Adrenal gland (tissue), 12 donors: ENCODE data around the gene PRICKLE1. TPM values are rescaled to one million over a fixed set of nuclear protein-coding genes. Genes with fewer than 3 reads are reported as not detected.
A peak's percentile ranks its signal among the peaks of the same experiment; 100 is the strongest.

ENCODE experiments used
- DNase-seq, 7 donors: peaks; one replicate each; pipeline ENCODE4 v3.0.0-alpha.2; 2019 to 2020
- H3K27ac ChIP-seq, 5 donors: fragments of 200-600 bp; sonication (generic) in 4 of 5; 1 replicate in 3 of 5; 2 replicates in 2 of 5; pipeline versions ENCODE4 v1.5.1 to v1.8.0; 2016 to 2020; ENCODE audit warnings: mild to moderate bottlenecking in 1 of 5
- H3K27me3 ChIP-seq: fragments of 200-600 bp; 2 replicates; pipeline ENCODE4 v1.8.0; 2021
- H3K36me3 ChIP-seq, 2 donors: fragments of 200-600 bp; replicated peaks in 1 of 2; 1 replicate in 1 of 2; 2 replicates in 1 of 2; pipeline versions ENCODE4 v1.5.1 to v1.8.0; 2018 to 2022
- H3K4me1 ChIP-seq, 2 donors: fragments of 200-600 bp; replicated peaks in 1 of 2; 1 replicate in 1 of 2; 2 replicates in 1 of 2; pipeline versions ENCODE4 v1.5.1 to v1.8.0; 2018 to 2021
- H3K4me3 ChIP-seq, 4 donors: fragments of 200-600 bp; sonication (generic) in 3 of 4; one replicate each; pipeline ENCODE4 v1.5.1; 2016 to 2018
- H3K9me3 ChIP-seq, 3 donors: fragments of 200-600 bp; sonication (generic) in 1 of 3; replicated peaks in 1 of 3; 1 replicate in 2 of 3; 2 replicates in 1 of 3; pipeline versions ENCODE4 v1.5.1 to v1.8.0; 2016 to 2021
- POLR2A ChIP-seq, 2 donors: fragments of 450-650 bp; IDR thresholded peaks; one replicate each; pipeline ENCODE4 v1.6.1; 2017; ENCODE audit warnings: antibody characterized with exemption in 2 of 2, mild to moderate bottlenecking in 2 of 2, moderate library complexity in 1 of 2
- WGBS, 4 donors: extraction: QIAGEN DNeasy Blood & Tissue Kit in 2 of 4; methylation state at CpG; one replicate each; pipeline versions ENCODE4 v1.1.5 to v1.1.7; 2013 to 2017; 5-methylcytosine and 5-hydroxymethylcytosine counted together
- intact Hi-C, 2 donors: fragments of 100-400 bp; cut with DNase I; formaldehyde crosslinking; loops; one replicate each; pipeline versions ENCODE4 v1.14.1 to v1.15.0; 2022 to 2023
- polyA plus RNA-seq, 3 donors: library from polyadenylated mRNA; stranded (reverse); fragments of 200-250 nt in 2 of 3; fragments of 350-450 nt in 1 of 3; fragmentation: Illumina TruSeq in 1 of 3; extraction: RNeasy Lipid Tissue Mini Kit (QIAGEN cat#74804) in 1 of 3; gene quantifications; one replicate each; pipeline ENCODE4 v1.2.3, GENCODE V29; 2013 to 2014
- total RNA-seq, 9 donors: library from RNA; depleted of rRNA in 4 of 9; stranded (reverse); fragments of >200 nt in 4 of 9; fragments of 120-200 nt in 1 of 9; fragmentation: NEBNext Ultra II Directional in 1 of 9; extraction: Animal tissue kit (Norgen Biotek cat#: 25700) in 1 of 9; gene quantifications; one replicate each; pipeline versions ENCODE4 v1.1.0 to v1.2.4, GENCODE V29; 2013 to 2023
- TF ChIP-seq, protein P1 (sequence below), 6 experiments: fragments of 450-650 bp in 4 of 6; fragments of 200-600 bp in 2 of 6; sonication (generic) in 1 of 6; IDR thresholded peaks; 1 replicate in 5 of 6; 2 replicates in 1 of 6; pipeline versions ENCODE4 v1.5.1 to v1.8.0; 2016 to 2021; ENCODE audit warnings: antibody characterized with exemption in 6 of 6, mild to moderate bottlenecking in 2 of 6, moderate library complexity in 1 of 6
- donor health status: healthy with polysubstance abuse.
- donor health status: Bipolar disorder and iron deficiency.
- donor health status: DM: yes; HTN: yes; CAD: no.
- donor health status: DM: no; HTN: no; CAD: no.
- donor health status: DM: no; HTN: no; CAD: no.
- donor health status: DM: yes; HTN: yes; CAD: no.

The PRICKLE1 gene
- total and polyA plus RNA-seq, 12 donors, result 1.0 to 13.2 (median 5.1) TPM

DNA sequence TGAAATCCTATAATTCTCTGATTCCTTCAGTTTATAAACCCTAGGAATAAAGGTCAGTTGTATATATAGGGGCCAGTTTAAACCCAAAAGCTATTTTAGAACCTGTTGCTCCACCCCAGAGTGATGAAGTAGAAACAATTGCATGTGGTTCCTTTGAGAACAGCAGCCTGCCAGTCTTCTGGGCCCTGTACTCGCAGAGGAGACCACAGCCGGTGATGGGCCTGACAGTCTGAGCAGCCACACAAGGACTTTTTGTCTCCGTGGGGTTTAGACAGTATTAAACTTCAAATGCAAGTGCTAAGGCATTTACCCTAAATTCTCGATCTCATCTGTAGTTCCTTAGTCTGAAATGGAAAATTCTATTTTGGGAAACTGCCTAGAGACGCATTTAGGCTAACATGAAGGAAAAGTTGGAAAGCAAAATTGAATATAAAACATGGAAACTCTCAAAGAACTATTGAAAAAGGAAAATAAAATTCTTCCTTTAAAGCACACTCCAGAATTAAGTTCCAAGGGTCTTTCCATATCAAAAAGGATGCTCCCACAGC lies 80.6 kb downstream of the PRICKLE1 start:
- Histone ChIP-seq H3K9me3 (no peaks in the 10 kb centered on the region), H3K4me3 (no peak overlapping the region), H3K27ac (no peak overlapping the region), H3K36me3 (no peaks in the 10 kb centered on the region), H3K4me1 (no peaks in the 10 kb centered on the region), H3K27me3 (no peaks in the 10 kb centered on the region)
- TF ChIP-seq, protein P1, sequence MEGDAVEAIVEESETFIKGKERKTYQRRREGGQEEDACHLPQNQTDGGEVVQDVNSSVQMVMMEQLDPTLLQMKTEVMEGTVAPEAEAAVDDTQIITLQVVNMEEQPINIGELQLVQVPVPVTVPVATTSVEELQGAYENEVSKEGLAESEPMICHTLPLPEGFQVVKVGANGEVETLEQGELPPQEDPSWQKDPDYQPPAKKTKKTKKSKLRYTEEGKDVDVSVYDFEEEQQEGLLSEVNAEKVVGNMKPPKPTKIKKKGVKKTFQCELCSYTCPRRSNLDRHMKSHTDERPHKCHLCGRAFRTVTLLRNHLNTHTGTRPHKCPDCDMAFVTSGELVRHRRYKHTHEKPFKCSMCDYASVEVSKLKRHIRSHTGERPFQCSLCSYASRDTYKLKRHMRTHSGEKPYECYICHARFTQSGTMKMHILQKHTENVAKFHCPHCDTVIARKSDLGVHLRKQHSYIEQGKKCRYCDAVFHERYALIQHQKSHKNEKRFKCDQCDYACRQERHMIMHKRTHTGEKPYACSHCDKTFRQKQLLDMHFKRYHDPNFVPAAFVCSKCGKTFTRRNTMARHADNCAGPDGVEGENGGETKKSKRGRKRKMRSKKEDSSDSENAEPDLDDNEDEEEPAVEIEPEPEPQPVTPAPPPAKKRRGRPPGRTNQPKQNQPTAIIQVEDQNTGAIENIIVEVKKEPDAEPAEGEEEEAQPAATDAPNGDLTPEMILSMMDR (IDR thresholded peaks at IDR 0.05), result no peak
- TF ChIP-seq POLR2A (IDR thresholded peaks at IDR 0.05), result no peak
- WGBS, 4 donors, result 74 to 76% (median 75%) methylated on average over 5 of the region's 5 CpGs
- intact Hi-C loops, result no loop called here
- DNase-seq, result no peak

DNA sequence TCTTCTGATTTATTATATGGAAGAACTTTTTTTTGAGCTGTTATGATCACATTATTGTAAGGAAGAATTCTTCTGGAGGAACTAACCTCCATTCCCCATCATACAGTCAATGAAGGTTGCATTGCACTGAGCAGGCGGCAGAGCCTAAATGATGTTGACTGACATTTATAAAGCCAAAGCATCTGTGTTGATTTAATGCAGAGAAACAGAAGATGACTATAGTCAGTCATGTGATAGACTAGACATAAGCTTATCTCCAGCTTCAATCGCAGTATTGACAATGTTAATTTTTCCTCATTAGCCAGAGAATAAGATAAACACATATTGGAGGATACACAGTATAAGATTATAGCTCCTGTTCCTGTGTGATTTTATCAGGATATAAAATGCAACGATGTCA lies 82.0 kb downstream of the PRICKLE1 start:
- H3K27me3 ChIP-seq, result no peaks in the 10 kb centered on the region
- 56 to 84% (median 68%) methylated on average over 3 of the region's 3 CpGs for WGBS, 4 donors
- H3K27ac ChIP-seq, result no peak overlapping the region
- no peaks in the 10 kb centered on the region for H3K4me1 ChIP-seq
- no peaks in the 10 kb centered on the region for H3K9me3 ChIP-seq
- DNase-seq, result no peak
- intact Hi-C loops, result no loop called here
- H3K36me3 ChIP-seq, result no peaks in the 10 kb centered on the region
- TF ChIP-seq, protein P1 (IDR thresholded peaks at IDR 0.05), result no peak
- TF ChIP-seq POLR2A (IDR thresholded peaks at IDR 0.05), result no peak
- no peak overlapping the region for H3K4me3 ChIP-seq

DNA sequence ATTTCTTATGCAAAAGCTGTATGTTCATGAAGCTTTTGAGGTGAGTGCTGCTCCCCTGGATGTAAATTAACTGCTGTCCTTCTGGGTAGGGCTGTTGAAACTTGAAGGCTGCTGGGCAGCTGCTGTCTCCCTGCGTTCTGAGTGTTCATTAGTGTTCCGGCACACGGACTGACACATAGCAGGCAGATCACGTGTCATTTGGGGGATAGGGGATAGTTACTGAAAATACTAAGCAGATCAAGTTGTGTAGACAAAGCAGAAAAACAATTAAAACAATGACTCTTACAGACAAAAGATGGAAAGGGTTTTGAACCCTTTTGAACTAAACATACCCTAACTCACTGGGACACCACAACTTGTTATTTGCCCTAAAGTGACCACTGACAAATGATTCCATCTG lies 82.5 kb downstream of the PRICKLE1 start:
- Histone ChIP-seq H3K27ac (no peak overlapping the region), H3K27me3 (no peaks in the 10 kb centered on the region), H3K4me1 (no peaks in the 10 kb centered on the region), H3K36me3 (no peaks in the 10 kb centered on the region), H3K9me3 (no peaks in the 10 kb centered on the region), H3K4me3 (no peak overlapping the region)
- DNase-seq, result no peak
- WGBS, 4 donors, result 55 to 67% (median 66%) methylated on average over 4 of the region's 4 CpGs
- no peak for TF ChIP-seq POLR2A (IDR thresholded peaks at IDR 0.05)
- TF ChIP-seq, protein P1 (IDR thresholded peaks at IDR 0.05), result no peak
- intact Hi-C loops, result no loop called here

DNA sequence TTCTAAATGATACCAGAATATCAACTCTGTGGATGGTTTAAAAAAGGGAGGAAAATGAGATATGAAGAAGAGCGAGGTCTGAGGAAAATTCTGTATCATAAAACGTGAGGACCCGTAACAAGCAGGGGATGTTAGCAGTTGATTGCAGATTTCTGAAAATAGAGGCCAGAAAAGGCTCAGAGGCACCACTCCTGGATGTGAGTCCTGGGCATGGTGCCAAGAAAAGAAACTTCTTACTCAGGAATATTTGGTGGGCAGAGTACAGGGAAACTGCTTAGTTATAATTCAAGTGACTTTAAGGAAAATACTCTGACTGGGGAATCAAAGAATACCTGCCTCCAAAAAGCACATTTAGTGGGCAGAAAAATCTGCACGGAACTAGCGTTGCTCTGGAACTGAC lies 85.5 kb downstream of the PRICKLE1 start:
- Histone ChIP-seq H3K27ac (no peak overlapping the region), H3K27me3 (no peaks in the 10 kb centered on the region), H3K4me1 (no peaks in the 10 kb centered on the region), H3K4me3 (no peak overlapping the region), H3K9me3 (no peaks in the 10 kb centered on the region), H3K36me3 (no peaks in the 10 kb centered on the region)
- no peak for TF ChIP-seq POLR2A (IDR thresholded peaks at IDR 0.05)
- TF ChIP-seq, protein P1 (IDR thresholded peaks at IDR 0.05), result no peak
- peak in 2 of 7 donors; percentile 14 to 26 for DNase-seq
- intact Hi-C loops, result no loop called here
- WGBS, 4 donors, result 57 to 80% (median 58%) methylated on average over 5 of the region's 5 CpGs
